ENCODE results near the gene PRKCB. TPM values are rescaled to one million over a fixed set of nuclear protein-coding genes. Genes with fewer than 3 reads are reported as not detected.

The PRKCB gene
- total and polyA plus RNA-seq, 2 donors from 2014 or later: 0.62 to 17.8 TPM

GRCh38 chr16:23987443-23987842, 151.7 kb downstream of the PRKCB start:
- no peak overlapping the region for H3K27ac ChIP-seq (ENCODE audit: low read depth in 2 of 2, low read length in 2 of 2)
- H3K27me3 ChIP-seq (ENCODE audit: control insufficient read depth, insufficient read depth, low read length): no peaks in the 10 kb centered on the region
- no peak overlapping the region for H3K4me3 ChIP-seq (ENCODE audit: low read length in 3 of 3)
- intact Hi-C loops (cut with DNase I): no loop called here
- FAIRE-seq (no peak), DNase-seq (no peak)
- no peak for TF ChIP-seq CTCF (IDR thresholded peaks at IDR 0.05; ENCODE audit: borderline replicate concordance, extremely low read depth, insufficient read depth)
- H3K36me3 ChIP-seq (ENCODE audit: control insufficient read depth in 2 of 3, insufficient read depth in 3 of 3, low read length in 3 of 3): no peaks in the 10 kb centered on the region
- H3K9ac ChIP-seq (ENCODE audit: low read length in 3 of 3): no peak overlapping the region
- H3K9me3 ChIP-seq (ENCODE audit: control insufficient read depth in 2 of 3, insufficient read depth in 1 of 3, low read length in 3 of 3): peaks cover 0 to 5% (median 0%) of the 10 kb centered on the region in 3 donors
- no peaks in the 10 kb centered on the region for H3K4me1 ChIP-seq (ENCODE audit: control insufficient read depth in 2 of 3, insufficient read depth in 2 of 3, low read depth in 1 of 3, low read length in 3 of 3)

GRCh38 chr16:23990507-23990906, 154.7 kb downstream of the PRKCB start:
- H3K9ac ChIP-seq (ENCODE audit: low read length in 3 of 3): no peak overlapping the region
- no peaks in the 10 kb centered on the region for H3K4me1 ChIP-seq (ENCODE audit: control insufficient read depth in 2 of 3, insufficient read depth in 2 of 3, low read depth in 1 of 3, low read length in 3 of 3)
- H3K27me3 ChIP-seq (ENCODE audit: control insufficient read depth, insufficient read depth, low read length): no peaks in the 10 kb centered on the region
- no peak for FAIRE-seq
- H3K27ac ChIP-seq (ENCODE audit: low read depth in 2 of 2, low read length in 2 of 2): no peak overlapping the region
- intact Hi-C loops (cut with DNase I): no loop called here
- peaks cover 0 to 5% (median 0%) of the 10 kb centered on the region in 3 donors for H3K9me3 ChIP-seq (ENCODE audit: control insufficient read depth in 2 of 3, insufficient read depth in 1 of 3, low read length in 3 of 3)
- TF ChIP-seq CTCF (IDR thresholded peaks at IDR 0.05; ENCODE audit: borderline replicate concordance, extremely low read depth, insufficient read depth): no peak
- H3K36me3 ChIP-seq (ENCODE audit: control insufficient read depth in 2 of 3, insufficient read depth in 3 of 3, low read length in 3 of 3): no peaks in the 10 kb centered on the region
- DNase-seq: no peak
- H3K4me3 ChIP-seq (ENCODE audit: low read length in 3 of 3): no peak overlapping the region

- peaks cover 0 to 5% (median 0%) of the 10 kb centered on the region in 3 donors for H3K9me3 ChIP-seq (ENCODE audit: control insufficient read depth in 2 of 3, insufficient read depth in 1 of 3, low read length in 3 of 3)
- H3K27ac ChIP-seq (ENCODE audit: low read depth in 2 of 2, low read length in 2 of 2): no peak overlapping the region
- H3K36me3 ChIP-seq (ENCODE audit: control insufficient read depth in 2 of 3, insufficient read depth in 3 of 3, low read length in 3 of 3): no peaks in the 10 kb centered on the region
- DNase-seq (no peak), FAIRE-seq (no peak)
- H3K4me3 ChIP-seq (ENCODE audit: low read length in 3 of 3): no peak overlapping the region
- no peaks in the 10 kb centered on the region for H3K4me1 ChIP-seq (ENCODE audit: control insufficient read depth in 2 of 3, insufficient read depth in 2 of 3, low read depth in 1 of 3, low read length in 3 of 3)
- intact Hi-C loops (cut with DNase I): no loop called here
- TF ChIP-seq CTCF (IDR thresholded peaks at IDR 0.05; ENCODE audit: borderline replicate concordance, extremely low read depth, insufficient read depth): no peak
- H3K9ac ChIP-seq (ENCODE audit: low read length in 3 of 3): no peak overlapping the region
- H3K27me3 ChIP-seq (ENCODE audit: control insufficient read depth, insufficient read depth, low read length): no peaks in the 10 kb centered on the region
Measured at GRCh38 chr16:23991066-23991465, 155.3 kb downstream of the PRKCB start.

GRCh38 chr16:23994615-23995014, 158.8 kb downstream of the PRKCB start:
- TF ChIP-seq CTCF (IDR thresholded peaks at IDR 0.05; ENCODE audit: borderline replicate concordance, extremely low read depth, insufficient read depth): no peak
- Histone ChIP-seq H3K27me3 (ENCODE audit: control insufficient read depth, insufficient read depth, low read length) (no peaks in the 10 kb centered on the region), H3K36me3 (ENCODE audit: control insufficient read depth in 2 of 3, insufficient read depth in 3 of 3, low read length in 3 of 3) (no peaks in the 10 kb centered on the region), H3K4me1 (ENCODE audit: control insufficient read depth in 2 of 3, insufficient read depth in 2 of 3, low read depth in 1 of 3, low read length in 3 of 3) (no peaks in the 10 kb centered on the region), H3K9ac (ENCODE audit: low read length in 3 of 3) (no peak overlapping the region), H3K9me3 (ENCODE audit: control insufficient read depth in 2 of 3, insufficient read depth in 1 of 3, low read length in 3 of 3) (peaks cover 0 to 5% (median 0%) of the 10 kb centered on the region in 3 donors), H3K4me3 (ENCODE audit: low read length in 3 of 3) (no peak overlapping the region), H3K27ac (ENCODE audit: low read depth in 2 of 2, low read length in 2 of 2) (no peak overlapping the region)
- FAIRE-seq (no peak), DNase-seq (no peak)
- intact Hi-C loops (cut with DNase I): no loop called here

Data from kidney (tissue), 14 donors.